H1 (cell line): ENCODE measurements around the gene CASTOR1. TPM values are rescaled to one million over a fixed set of nuclear protein-coding genes. Genes with fewer than 3 reads are reported as not detected.

ENCODE experiments used
- CTCF ChIA-PET: fragments of 300-600 bp; sonication (Branson Sonifier 250); formaldehyde crosslinking; loops from one replicate; lab custom pipeline; 2021; ENCODE audit not compliant: partially characterized antibody; lab: Charles Lee
- POLR2A ChIA-PET: fragments of 300-600 bp; sonication (Branson Sonifier 250); formaldehyde crosslinking; loops from one replicate; lab custom pipeline; 2021; ENCODE audit warnings: inconsistent platforms; ENCODE audit not compliant: partially characterized antibody; lab: Charles Lee
- DNase-seq, 2 experiments: peaks; one replicate each; pipeline versions ENCODE4 v3.0.0 to v3.0.0-alpha.2; 2010 to 2022; ENCODE audit warnings: low spot score in 2 of 2, low read depth in 1 of 2, mixed read lengths in 1 of 2
- FAIRE-seq: peaks from 2 replicates; lab custom pipeline; 2011; peaks lifted over from hg19 to GRCh38; lab: Jason Lieb, UNC
- H2AFZ ChIP-seq: 2 replicates; pipeline ENCODE4 v1.8.1; 2012; ENCODE audit warnings: low read length, inconsistent platforms
- H2AK5ac ChIP-seq: 2 replicates; pipeline ENCODE4 v1.6.1; 2013; ENCODE audit warnings: low read depth, low read length
- H2BK120ac ChIP-seq: replicated peaks from 2 replicates; pipeline ENCODE3; 2013; ENCODE audit warnings: low read depth, low read length, inconsistent platforms
- H2BK12ac ChIP-seq: 2 replicates; pipeline ENCODE4 v1.6.1; 2013; ENCODE audit warnings: low read depth, low read length
- H2BK15ac ChIP-seq: 2 replicates; pipeline ENCODE4 v1.6.1; 2013; ENCODE audit warnings: low read length
- H2BK20ac ChIP-seq: 2 replicates; pipeline ENCODE4 v1.6.1; 2013; ENCODE audit warnings: low read length
- H2BK5ac ChIP-seq: 2 replicates; pipeline ENCODE4 v1.6.1; 2013; ENCODE audit warnings: low read depth, low read length
- H3K14ac ChIP-seq: 2 replicates; pipeline ENCODE4 v1.6.1; 2013; ENCODE audit warnings: inconsistent platforms; ENCODE audit not compliant: insufficient read length
- H3K18ac ChIP-seq: 2 replicates; pipeline ENCODE4 v1.6.1; 2013; ENCODE audit warnings: low read length; ENCODE audit errors: extremely low read depth
- H3K23ac ChIP-seq: 2 replicates; pipeline ENCODE4 v1.6.1; 2013; ENCODE audit warnings: inconsistent platforms; ENCODE audit not compliant: insufficient read length
- H3K23me2 ChIP-seq: 2 replicates; pipeline ENCODE4 v1.6.1; 2013; ENCODE audit warnings: low read depth, low read length
- H3K27ac ChIP-seq: 2 replicates; pipeline ENCODE4 v1.6.1; 2011; ENCODE audit warnings: low read depth, low read length, inconsistent platforms
- H3K27me3 ChIP-seq, 4 experiments: replicated peaks in 1 of 4; 1 replicate in 1 of 4; 2 replicates in 3 of 4; pipeline versions ENCODE4 v1.6.1 to v1.8.1; 2011 to 2013; ENCODE audit warnings: low read length in 3 of 4, mild to moderate bottlenecking in 3 of 4, inconsistent platforms in 2 of 4, mixed read lengths in 2 of 4, moderate library complexity in 1 of 4; ENCODE audit not compliant: control insufficient read depth in 3 of 4, insufficient read depth in 3 of 4; ENCODE audit errors: extremely low read depth in 1 of 4
- H3K36me3 ChIP-seq, 4 experiments: 2 replicates each; pipeline versions ENCODE4 v1.6.1 to v1.8.1; 2011 to 2013; ENCODE audit warnings: mild to moderate bottlenecking in 4 of 4, low read length in 3 of 4, moderate library complexity in 2 of 4, control low read depth in 1 of 4, inconsistent platforms in 1 of 4; ENCODE audit not compliant: insufficient read depth in 4 of 4, control insufficient read depth in 2 of 4
- H3K4ac ChIP-seq: replicated peaks from 2 replicates; pipeline ENCODE3; 2013; ENCODE audit warnings: low read length, low read depth, mixed read lengths, inconsistent platforms; ENCODE audit not compliant: insufficient read length
- H3K4me1 ChIP-seq, 4 experiments: replicated peaks in 1 of 4; 1 replicate in 1 of 4; 2 replicates in 3 of 4; pipeline versions ENCODE4 v1.6.1 to v1.8.1; 2011 to 2013; ENCODE audit warnings: low read length in 3 of 4, inconsistent platforms in 2 of 4, mixed read lengths in 1 of 4; ENCODE audit not compliant: insufficient read depth in 4 of 4, control insufficient read depth in 3 of 4
- H3K4me2 ChIP-seq, 2 experiments: 2 replicates each; pipeline versions ENCODE4 v1.6.1 to v1.8.1; 2011 to 2013; ENCODE audit warnings: low read depth in 2 of 2, low read length in 2 of 2, control low read depth in 1 of 2, inconsistent platforms in 1 of 2, mild to moderate bottlenecking in 1 of 2; ENCODE audit not compliant: insufficient read depth in 1 of 2
- H3K4me3 ChIP-seq, 4 experiments: fragments of 200-600, 300-600 bp in 1 of 4; sonication (generic), shearing (Covaris generic), sonication (Bioruptor Twin) in 1 of 4; 2 replicates each; pipeline versions ENCODE4 v1.5.1 to v1.8.1; 2011 to 2016; ENCODE audit warnings: low read length in 4 of 4, low read depth in 3 of 4, control low read depth in 2 of 4, inconsistent platforms in 2 of 4, mild to moderate bottlenecking in 2 of 4, mixed read lengths in 1 of 4, moderate library complexity in 1 of 4; ENCODE audit not compliant: insufficient read depth in 2 of 4; ENCODE audit errors: extremely low read depth in 1 of 4
- H3K56ac ChIP-seq: replicated peaks from 2 replicates; pipeline ENCODE3; 2013; ENCODE audit warnings: low read depth, mild to moderate bottlenecking, mixed read lengths, low read length, inconsistent platforms; ENCODE audit not compliant: insufficient read length
- H3K79me1 ChIP-seq: 2 replicates; pipeline ENCODE4 v1.6.1; 2013; ENCODE audit warnings: low read depth, low read length, control low read depth
- H3K79me2 ChIP-seq, 2 experiments: 2 replicates each; pipeline versions ENCODE4 v1.6.1 to v1.8.1; 2012 to 2013; ENCODE audit warnings: low read length in 2 of 2, mild to moderate bottlenecking in 2 of 2, inconsistent platforms in 1 of 2; ENCODE audit not compliant: insufficient read depth in 2 of 2, control insufficient read depth in 1 of 2
- H3K9ac ChIP-seq, 4 experiments: replicated peaks in 1 of 4; 1 replicate in 1 of 4; 2 replicates in 3 of 4; pipeline versions ENCODE4 v1.6.1 to v1.8.1; 2011 to 2013; ENCODE audit warnings: low read depth in 3 of 4, low read length in 3 of 4, control low read depth in 2 of 4, mild to moderate bottlenecking in 2 of 4, moderate library complexity in 2 of 4, inconsistent platforms in 1 of 4; ENCODE audit errors: extremely low read depth in 1 of 4
- H3K9me3 ChIP-seq, 2 experiments: 2 replicates each; pipeline versions ENCODE4 v1.6.1 to v1.8.1; 2012 to 2013; ENCODE audit warnings: mild to moderate bottlenecking in 2 of 2, moderate library complexity in 2 of 2, control low read depth in 1 of 2, inconsistent platforms in 1 of 2, low read depth in 1 of 2, low read length in 1 of 2, mixed read lengths in 1 of 2; ENCODE audit not compliant: insufficient read depth in 2 of 2
- H4K20me1 ChIP-seq, 2 experiments: replicated peaks in 1 of 2; 2 replicates each; pipeline versions ENCODE3 to v1.8.1; 2011 to 2013; ENCODE audit warnings: inconsistent platforms in 2 of 2, low read length in 2 of 2, mild to moderate bottlenecking in 1 of 2; ENCODE audit not compliant: insufficient read depth in 2 of 2, control insufficient read depth in 1 of 2
- H4K5ac ChIP-seq: 2 replicates; pipeline ENCODE4 v1.6.1; 2013; ENCODE audit warnings: low read length, low read depth, mixed read lengths, inconsistent platforms; ENCODE audit not compliant: insufficient read length
- H4K8ac ChIP-seq: 2 replicates; pipeline ENCODE4 v1.8.0; 2013; ENCODE audit warnings: mild to moderate bottlenecking, moderate library complexity, low read length, inconsistent platforms; ENCODE audit not compliant: insufficient read depth; ENCODE audit errors: extremely low read depth
- H4K91ac ChIP-seq: replicated peaks from 2 replicates; pipeline ENCODE3; 2013; ENCODE audit warnings: low read length, mixed read lengths, inconsistent platforms; ENCODE audit not compliant: insufficient read length
- ATF3 ChIP-seq: IDR thresholded peaks from 2 replicates; pipeline ENCODE4 v1.6.1; 2011; ENCODE audit warnings: low read depth, mild to moderate bottlenecking, low read length; ENCODE audit not compliant: insufficient read depth
- BACH1 ChIP-seq: IDR thresholded peaks from 2 replicates; pipeline ENCODE4 v1.6.1; 2012; ENCODE audit warnings: low read length, improper control_type of control experiment
- CEBPB ChIP-seq: IDR thresholded peaks from 2 replicates; pipeline ENCODE4 v1.6.1; 2012; ENCODE audit warnings: low read depth, low read length
- CHD2 ChIP-seq: IDR thresholded peaks from 2 replicates; pipeline ENCODE4 v1.6.1; 2012; ENCODE audit warnings: low read length, improper control_type of control experiment
- EP300 ChIP-seq, 2 experiments: IDR thresholded peaks; 1 replicate in 1 of 2; 2 replicates in 1 of 2; pipeline ENCODE4 v1.6.1; 2011 to 2012; ENCODE audit warnings: low read depth in 2 of 2, low read length in 2 of 2, mild to moderate bottlenecking in 2 of 2, borderline replicate concordance in 1 of 2, inconsistent platforms in 1 of 2, moderate library complexity in 1 of 2
- HDAC6 ChIP-seq: IDR thresholded peaks from one replicate; pipeline ENCODE4 v1.7.1; 2012; ENCODE audit warnings: low read depth, mild to moderate bottlenecking, inconsistent platforms, low read length, moderate library complexity
- JUND ChIP-seq: IDR thresholded peaks from 2 replicates; pipeline ENCODE4 v1.6.1; 2011; ENCODE audit warnings: mild to moderate bottlenecking, improper control_type of control experiment, low read length
- KDM5A ChIP-seq: fragments of 200-600 bp; IDR thresholded peaks from 2 replicates; pipeline ENCODE4 v1.7.1; 2012; ENCODE audit warnings: mild to moderate bottlenecking, low read length, inconsistent platforms, mixed read lengths
- MAFK ChIP-seq: IDR thresholded peaks from 2 replicates; pipeline ENCODE4 v1.6.1; 2012; ENCODE audit warnings: low read depth, mild to moderate bottlenecking, improper control_type of control experiment, low read length
- NANOG ChIP-seq: IDR thresholded peaks from 2 replicates; pipeline ENCODE4 v1.6.1; 2011; ENCODE audit warnings: low read length, low read depth, mild to moderate bottlenecking, inconsistent platforms; ENCODE audit not compliant: insufficient read depth, poor library complexity, severe bottlenecking
- RBBP5 ChIP-seq: IDR thresholded peaks from 2 replicates; pipeline ENCODE4 v1.7.1; 2012; ENCODE audit warnings: low read depth, mild to moderate bottlenecking, inconsistent platforms, low read length, moderate library complexity, borderline replicate concordance
- SRF ChIP-seq: IDR thresholded peaks from 2 replicates; pipeline ENCODE4 v1.6.1; 2011; ENCODE audit warnings: mild to moderate bottlenecking, low read depth, low read length, moderate library complexity
- SUZ12 ChIP-seq: fragments of 200-600 bp; sonication (generic); IDR thresholded peaks from 2 replicates; pipeline ENCODE4 v1.6.1; 2012; ENCODE audit warnings: mild to moderate bottlenecking, inconsistent platforms, low read length, moderate library complexity, mixed read lengths
- YY1 ChIP-seq: IDR thresholded peaks from 2 replicates; pipeline ENCODE4 v1.6.1; 2011; ENCODE audit warnings: low read depth, mild to moderate bottlenecking, low read length
- WGBS, 2 experiments: shearing (Covaris generic) in 1 of 2; methylation state at CpG; one replicate each; pipeline versions ENCODE4 v1.1.6 to v1.1.7; 2013 to 2015; ENCODE audit warnings: low lambda C conversion rate in 2 of 2, mixed read lengths in 2 of 2, inconsistent platforms in 1 of 2, low coverage in 1 of 2, missing lambda C conversion rate in 1 of 2; ENCODE audit not compliant: insufficient replicate concordance in 2 of 2, insufficient coverage in 1 of 2, insufficient read length in 1 of 2; ENCODE audit errors: extremely low coverage in 1 of 2, missing lambda C conversion rate in 1 of 2; 5-methylcytosine and 5-hydroxymethylcytosine counted together
- polyA plus RNA-seq, 7 experiments: library from polyadenylated mRNA; depleted of rRNA in 3 of 7; stranded (reverse) in 5 of 7; unstranded in 2 of 7; fragments of >200 nt in 5 of 7; fragments of 200-250 nt in 2 of 7; gene quantifications; 1 replicate in 5 of 7; 2 replicates in 1 of 7; 4 replicates in 1 of 7; pipeline versions ENCODE4 v1.2.1 to v1.2.3, GENCODE V29; 2011 to 2013; ENCODE audit warnings: missing spikeins in 2 of 7, mixed read lengths in 2 of 7
- total RNA-seq: library from RNA; stranded (reverse); fragmentation: NEBNext Ultra II Directional; extraction: Animal tissue kit (Norgen Biotek cat#: 25700); gene quantifications from 2 replicates; pipeline ENCODE4 v1.2.1, GENCODE V29; 2021

The CASTOR1 gene
- total and polyA plus RNA-seq, 2 of the 8 experiments (the other 6 are each of a cell fraction or from before 2014, with no cell fraction given), result 10.3 to 36.0 TPM

DNA sequence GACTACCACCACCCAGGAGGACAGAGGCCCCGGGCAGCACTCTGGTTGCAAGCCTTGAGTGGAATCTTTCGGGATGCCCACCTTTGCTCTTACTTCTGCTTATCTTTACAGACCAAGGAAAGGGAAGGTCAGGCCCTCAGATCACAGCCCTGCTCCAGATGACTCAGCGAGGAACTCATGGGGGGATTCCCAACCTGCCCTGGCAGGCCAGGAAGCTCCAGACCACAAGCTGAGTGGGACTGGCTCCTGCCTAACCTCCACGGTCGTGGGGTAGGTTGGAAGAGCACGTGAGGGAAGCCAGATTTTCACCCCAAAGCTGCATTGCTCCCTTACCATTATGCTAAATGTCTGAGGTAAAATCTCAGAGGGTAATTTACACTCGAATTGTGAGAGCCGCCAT is 25.6 kb upstream of the CASTOR1 start:
- Histone ChIP-seq H2AK5ac (no peak overlapping the region), H2BK5ac (no peak overlapping the region), H3K23me2 (no peaks in the 10 kb centered on the region), H3K56ac (no peak overlapping the region), H3K14ac (no peak overlapping the region), H2AFZ (no peak overlapping the region), H2BK120ac (no peak overlapping the region), H3K18ac (no peak overlapping the region), H3K79me1 (peaks cover 5% of the 10 kb centered on the region; the same call in 1 of the 2 replicates), H3K9me3 (no peaks in the 10 kb centered on the region), H2BK12ac (no peak overlapping the region), H3K27ac (no peak overlapping the region), H2BK15ac (no peak overlapping the region), H3K4me2 (no peak overlapping the region), H3K4me1 (peaks cover 0 to 5% (median 1%) of the 10 kb centered on the region in 4 experiments; a peak in 3 of 7 replicates), H3K9ac (no peak overlapping the region), H4K5ac (no peak overlapping the region), H3K4me3 (no peak overlapping the region), H4K91ac (no peak overlapping the region), H3K4ac (no peak overlapping the region), H4K20me1 (peaks cover 0 to 2% of the 10 kb centered on the region in 2 experiments), H2BK20ac (no peak overlapping the region), H4K8ac (no peak overlapping the region), H3K36me3 (no peaks in the 10 kb centered on the region), H3K79me2 (no peaks in the 10 kb centered on the region), H3K27me3 (no peaks in the 10 kb centered on the region), H3K23ac (no peak overlapping the region)
- ChIA-PET POLR2A (interaction anchor here (1.0 kb wide), 1 partner anchor 11 kb away, joined by 3 read pairs; no protein-coding TSS in a partner anchor), CTCF (interaction anchor here (0.6 to 20.1 kb wide), 2 partner anchors 19 to 26 kb away, joined by 3 to 203 read pairs; partner anchors contain the start of gene CASTOR1)
- FAIRE-seq (no peak), DNase-seq (no peak)
- 82% methylated on average over 8 of the region's 8 CpGs; no CpG with 5 or more reads in 1 of the 2 experiments for WGBS, 2 experiments
- TF ChIP-seq CEBPB (no peak), HDAC6 (no peak), MAFK (no peak), ATF3 (no peak), NANOG (no peak), JUND (no peak), SRF (no peak), RBBP5 (no peak), BACH1 (no peak), CHD2 (no peak), SUZ12 (no peak), YY1 (no peak), KDM5A (no peak), EP300 (IDR thresholded peaks at IDR 0.05; ENCODE audit: borderline replicate concordance in 1 of 2, low read depth in 2 of 2, low read length in 2 of 2) (no peak)
